PC-3 (cell line): Measurements from ENCODE around the gene CERKL.

Experiments
- CTCF ChIP-seq: fragments of 300-600 bp; sonication (generic); conservative IDR thresholded peaks from 2 replicates; pipeline ENCODE4 v1.5.1; 2017; ENCODE audit warnings: antibody characterized with exemption, low read depth, mild to moderate bottlenecking, low read length
- EZH2 ChIP-seq: fragments of 300-600 bp; sonication (generic); IDR thresholded peaks from one replicate; pipeline ENCODE4 v1.6.1; 2017; ENCODE audit warnings: antibody characterized with exemption, mild to moderate bottlenecking, low read length; ENCODE audit not compliant: unreplicated experiment
- EZH2phosphoT487 ChIP-seq: fragments of 300-600 bp; sonication (generic); IDR thresholded peaks from 2 replicates; pipeline ENCODE4 v1.6.1; 2018; ENCODE audit warnings: mild to moderate bottlenecking, antibody characterized with exemption, low read length, borderline replicate concordance

DNA sequence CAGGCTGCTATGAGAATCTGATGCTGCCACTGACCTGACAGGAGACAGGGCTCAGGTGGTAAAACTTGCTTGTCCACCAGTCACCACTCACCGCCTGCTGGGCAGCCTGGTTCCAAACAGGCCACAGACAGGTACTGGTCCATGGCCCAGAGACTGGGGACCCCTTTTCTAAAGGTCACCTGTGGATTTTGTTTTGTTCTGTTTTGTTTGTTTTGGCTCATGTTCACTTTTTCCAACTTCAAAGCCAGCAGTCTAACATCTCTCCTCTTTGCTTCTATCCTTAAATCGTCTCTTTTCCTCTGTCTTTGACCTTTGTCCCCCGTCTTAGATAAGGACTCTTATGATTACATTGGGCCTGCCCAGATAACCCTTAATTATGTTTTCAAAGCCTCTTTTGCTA, 3.3 kb upstream of the CERKL start:
- TF ChIP-seq CTCF = no peak
- TF ChIP-seq EZH2 = no peak
- no peak for TF ChIP-seq EZH2phosphoT487
